AG09319 (cell line): ENCODE measurements around the gene MYH7B.

Experiments used
- DNase-seq: peaks from one replicate; pipeline ENCODE4 v3.0.0-alpha.2; 2010; ENCODE audit warnings: low read depth; ENCODE audit errors: extremely low read depth
- TF ChIP-seq, protein P1 (sequence below): IDR thresholded peaks from 2 replicates; pipeline ENCODE4 v1.5.1; 2011; ENCODE audit warnings: low read depth, mild to moderate bottlenecking, inconsistent platforms, low read length, moderate library complexity

Gene MYH7B

DNA sequence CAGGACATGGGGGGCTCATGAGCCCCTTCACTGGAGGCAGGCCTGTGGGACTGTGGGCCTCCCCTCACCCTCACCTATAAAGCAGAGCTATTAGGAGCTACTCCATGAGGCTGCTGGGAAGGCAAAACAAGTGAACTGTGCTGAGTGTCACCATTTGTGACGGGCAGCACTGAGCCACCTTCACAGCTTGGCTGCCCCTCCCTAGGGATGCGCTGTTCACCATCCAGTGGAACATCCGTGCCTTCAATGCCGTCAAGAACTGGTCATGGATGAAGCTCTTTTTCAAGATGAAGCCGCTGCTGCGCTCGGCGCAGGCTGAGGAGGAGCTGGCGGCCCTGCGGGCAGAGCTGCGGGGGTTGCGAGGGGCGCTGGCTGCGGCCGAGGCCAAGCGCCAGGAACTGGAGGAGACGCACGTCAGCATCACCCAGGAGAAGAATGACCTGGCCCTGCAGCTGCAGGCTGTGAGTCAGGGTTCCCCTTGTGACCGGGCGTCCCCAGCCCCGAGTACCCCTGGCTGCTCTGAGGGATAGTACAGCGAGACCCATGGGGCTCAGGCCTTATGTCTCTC lies 38.4 kb downstream of the MYH7B start:
- TF ChIP-seq, protein P1, sequence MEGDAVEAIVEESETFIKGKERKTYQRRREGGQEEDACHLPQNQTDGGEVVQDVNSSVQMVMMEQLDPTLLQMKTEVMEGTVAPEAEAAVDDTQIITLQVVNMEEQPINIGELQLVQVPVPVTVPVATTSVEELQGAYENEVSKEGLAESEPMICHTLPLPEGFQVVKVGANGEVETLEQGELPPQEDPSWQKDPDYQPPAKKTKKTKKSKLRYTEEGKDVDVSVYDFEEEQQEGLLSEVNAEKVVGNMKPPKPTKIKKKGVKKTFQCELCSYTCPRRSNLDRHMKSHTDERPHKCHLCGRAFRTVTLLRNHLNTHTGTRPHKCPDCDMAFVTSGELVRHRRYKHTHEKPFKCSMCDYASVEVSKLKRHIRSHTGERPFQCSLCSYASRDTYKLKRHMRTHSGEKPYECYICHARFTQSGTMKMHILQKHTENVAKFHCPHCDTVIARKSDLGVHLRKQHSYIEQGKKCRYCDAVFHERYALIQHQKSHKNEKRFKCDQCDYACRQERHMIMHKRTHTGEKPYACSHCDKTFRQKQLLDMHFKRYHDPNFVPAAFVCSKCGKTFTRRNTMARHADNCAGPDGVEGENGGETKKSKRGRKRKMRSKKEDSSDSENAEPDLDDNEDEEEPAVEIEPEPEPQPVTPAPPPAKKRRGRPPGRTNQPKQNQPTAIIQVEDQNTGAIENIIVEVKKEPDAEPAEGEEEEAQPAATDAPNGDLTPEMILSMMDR: no peak
- DNase-seq: no peak

DNA sequence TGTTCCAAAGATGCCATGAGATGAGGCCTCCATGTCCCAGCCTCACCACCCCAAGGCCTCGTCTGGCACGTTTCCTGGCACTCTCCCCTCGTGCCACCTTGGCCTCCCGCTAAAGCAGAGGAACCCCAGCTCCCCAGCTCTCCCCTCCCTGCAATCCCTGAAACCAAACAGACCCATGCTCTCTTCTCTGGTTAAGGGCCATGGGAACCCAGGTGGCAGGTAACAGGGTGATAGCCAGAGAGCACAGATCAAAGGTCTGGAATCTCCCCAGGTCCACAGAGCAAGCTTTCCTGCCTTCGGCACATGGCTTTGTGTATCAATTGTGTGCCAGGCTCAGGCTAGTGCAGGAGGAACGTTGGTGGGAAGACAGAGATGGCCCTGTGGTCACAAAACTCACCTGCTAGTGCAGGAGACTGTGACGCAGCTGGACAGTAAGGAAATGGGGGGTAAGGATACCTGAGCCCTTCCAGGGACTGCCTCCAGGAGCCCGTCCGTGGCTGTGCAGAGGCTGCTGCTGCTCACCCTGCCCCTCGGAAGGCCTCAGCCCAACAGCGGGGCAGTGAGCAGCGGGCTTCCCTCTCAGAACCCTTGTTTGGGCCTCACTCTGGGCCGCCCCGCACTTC lies 39.0 kb downstream of the MYH7B start:
- TF ChIP-seq, protein P1: no peak
- no peak for DNase-seq

- no peak for DNase-seq
- TF ChIP-seq, protein P1: no peak
Observed at GRCh38 chr20:34995192-34995591, 39.5 kb downstream of the MYH7B start.

GRCh38 chr20:34995696-34996095 lies 40.0 kb downstream of the MYH7B start:
- TF ChIP-seq, protein P1: no peak
- DNase-seq: no peak

DNA sequence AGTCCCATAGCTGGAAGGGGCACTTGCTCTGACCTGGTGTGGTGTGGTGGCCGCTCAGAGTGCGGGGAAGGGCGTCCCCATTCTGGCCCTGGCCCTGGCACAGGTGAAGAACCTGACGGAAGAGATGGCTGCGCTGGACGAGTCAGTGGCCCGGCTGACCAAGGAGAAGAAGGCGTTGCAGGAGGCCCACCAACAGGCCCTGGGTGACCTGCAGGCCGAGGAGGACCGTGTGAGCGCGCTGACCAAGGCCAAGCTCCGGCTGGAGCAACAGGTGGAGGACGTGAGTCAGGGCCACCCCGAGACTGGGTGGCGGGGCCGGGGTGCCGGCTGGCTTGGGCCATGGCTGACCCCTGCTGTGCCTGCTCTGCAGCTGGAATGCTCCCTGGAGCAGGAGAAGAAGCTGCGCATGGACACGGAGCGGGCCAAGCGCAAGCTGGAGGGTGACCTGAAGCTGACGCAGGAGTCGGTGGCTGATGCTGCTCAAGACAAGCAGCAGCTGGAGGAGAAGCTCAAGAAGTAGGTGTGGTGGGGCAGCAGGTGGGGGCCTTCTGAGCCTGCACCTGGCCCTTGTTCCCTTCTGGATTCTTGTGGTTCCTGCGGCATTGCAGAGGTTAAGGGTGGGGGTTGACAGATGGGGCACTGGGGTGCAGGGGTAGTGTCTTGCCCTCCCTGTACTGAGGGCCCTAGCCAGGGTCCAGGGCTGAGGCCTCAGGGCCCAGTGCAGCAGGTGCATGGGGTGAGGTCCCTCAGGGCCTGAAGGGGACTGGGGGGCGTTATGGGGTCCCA lies 40.8 kb downstream of the MYH7B start:
- TF ChIP-seq, protein P1: no peak
- no peak for DNase-seq

DNA sequence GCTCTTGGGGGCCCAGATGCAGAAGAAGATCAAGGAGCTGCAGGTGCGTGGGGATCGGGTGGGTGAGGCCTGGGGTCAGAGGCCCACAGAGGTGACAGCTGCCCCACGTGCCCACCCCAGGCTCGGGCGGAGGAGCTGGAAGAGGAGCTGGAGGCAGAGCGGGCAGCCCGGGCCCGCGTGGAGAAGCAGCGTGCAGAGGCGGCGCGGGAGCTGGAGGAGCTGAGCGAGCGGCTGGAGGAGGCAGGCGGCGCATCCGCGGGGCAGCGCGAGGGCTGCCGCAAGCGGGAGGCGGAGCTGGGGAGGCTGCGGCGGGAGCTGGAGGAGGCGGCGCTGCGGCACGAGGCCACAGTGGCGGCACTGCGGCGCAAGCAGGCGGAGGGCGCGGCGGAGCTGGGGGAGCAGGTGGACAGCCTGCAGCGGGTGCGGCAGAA lies 41.5 kb downstream of the MYH7B start:
- no peak for DNase-seq
- TF ChIP-seq, protein P1: no peak

DNA sequence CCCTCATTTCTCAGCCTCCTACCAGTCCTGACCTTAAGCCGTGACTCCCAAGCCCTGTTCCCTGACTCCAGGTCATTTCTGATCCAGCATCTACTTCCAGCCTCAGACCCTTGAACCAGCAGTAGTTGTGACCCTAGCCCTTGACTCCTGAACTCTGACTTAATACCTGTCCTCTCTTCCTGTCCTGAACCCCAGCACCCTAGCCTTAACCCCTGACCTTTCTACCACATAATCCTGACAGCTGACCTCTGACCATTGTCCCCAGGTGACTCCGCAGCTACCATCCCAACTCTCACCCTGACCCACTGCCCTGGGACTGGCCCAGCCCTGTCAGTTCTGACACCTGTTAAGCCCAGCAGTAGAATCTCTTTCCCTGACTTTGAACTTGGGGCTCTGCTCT lies 42.1 kb downstream of the MYH7B start:
- TF ChIP-seq, protein P1: no peak
- no peak for DNase-seq
